ENCODE data around the gene GNMT.

DNA sequence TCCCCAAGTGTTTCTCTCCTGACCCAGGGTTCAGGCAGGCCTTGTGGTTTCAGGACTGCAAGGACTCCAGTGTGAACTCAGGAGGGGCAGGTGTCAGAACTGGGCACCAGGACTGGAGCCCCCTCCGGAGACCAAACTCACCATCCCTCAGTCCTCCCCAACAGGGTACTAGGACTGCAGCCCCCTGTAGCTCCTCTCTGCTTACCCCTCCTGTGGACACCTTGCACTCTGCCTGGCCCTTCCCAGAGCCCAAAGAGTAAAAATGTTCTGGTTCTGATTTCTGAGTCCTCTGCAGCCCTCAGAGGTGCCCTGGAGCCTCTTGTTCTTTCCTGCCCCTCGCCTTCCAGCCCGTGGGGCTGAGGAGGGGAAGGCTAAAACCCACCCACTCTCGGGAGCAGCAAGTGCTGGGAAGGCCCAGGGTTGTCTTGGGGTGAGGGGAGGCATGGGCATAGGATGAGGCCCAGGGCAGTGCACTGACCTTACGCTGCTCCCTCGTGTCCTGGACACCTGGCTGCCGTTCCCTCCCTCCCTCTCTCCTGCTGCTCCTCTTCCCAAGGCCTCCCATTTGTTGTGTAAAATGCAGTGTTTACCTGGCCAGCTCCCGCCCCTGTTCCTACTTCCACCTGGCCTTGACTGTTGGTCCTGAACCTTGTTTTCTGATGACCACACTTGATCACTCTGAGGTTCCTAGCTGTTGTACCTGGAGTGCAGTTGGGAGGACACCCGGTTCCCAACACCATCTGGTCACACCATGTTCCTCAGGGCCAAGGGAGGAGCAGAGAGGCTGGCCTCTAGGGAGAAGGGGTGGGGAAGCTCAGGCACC is 21.4 kb upstream of the GNMT start:
- TF ChIP-seq, protein P1, sequence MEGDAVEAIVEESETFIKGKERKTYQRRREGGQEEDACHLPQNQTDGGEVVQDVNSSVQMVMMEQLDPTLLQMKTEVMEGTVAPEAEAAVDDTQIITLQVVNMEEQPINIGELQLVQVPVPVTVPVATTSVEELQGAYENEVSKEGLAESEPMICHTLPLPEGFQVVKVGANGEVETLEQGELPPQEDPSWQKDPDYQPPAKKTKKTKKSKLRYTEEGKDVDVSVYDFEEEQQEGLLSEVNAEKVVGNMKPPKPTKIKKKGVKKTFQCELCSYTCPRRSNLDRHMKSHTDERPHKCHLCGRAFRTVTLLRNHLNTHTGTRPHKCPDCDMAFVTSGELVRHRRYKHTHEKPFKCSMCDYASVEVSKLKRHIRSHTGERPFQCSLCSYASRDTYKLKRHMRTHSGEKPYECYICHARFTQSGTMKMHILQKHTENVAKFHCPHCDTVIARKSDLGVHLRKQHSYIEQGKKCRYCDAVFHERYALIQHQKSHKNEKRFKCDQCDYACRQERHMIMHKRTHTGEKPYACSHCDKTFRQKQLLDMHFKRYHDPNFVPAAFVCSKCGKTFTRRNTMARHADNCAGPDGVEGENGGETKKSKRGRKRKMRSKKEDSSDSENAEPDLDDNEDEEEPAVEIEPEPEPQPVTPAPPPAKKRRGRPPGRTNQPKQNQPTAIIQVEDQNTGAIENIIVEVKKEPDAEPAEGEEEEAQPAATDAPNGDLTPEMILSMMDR (conservative IDR thresholded peaks at IDR 0.05; ENCODE audit: low read depth, low read length): no peak
- TF ChIP-seq EZH2 (IDR thresholded peaks at IDR 0.05; ENCODE audit: borderline replicate concordance, low read depth, low read length, poor library complexity, severe bottlenecking): no peak

All from A673 (cell line).